HEK293T (cell line): ENCODE measurements around the gene SCYL1.

Experiments
- CTCF ChIA-PET: fragments of 350-600 bp; formaldehyde crosslinking; extraction: SDS; loops from one replicate; lab custom pipeline; 2021; ENCODE audit warnings: antibody characterized with exemption, inconsistent platforms; lab: Yijun Ruan, JAX
- POLR2A ChIA-PET: fragments of 350-600 bp; formaldehyde crosslinking; extraction: SDS; loops from one replicate; lab custom pipeline; 2020; ENCODE audit warnings: antibody characterized with exemption, inconsistent platforms; lab: Yijun Ruan, JAX
- DNase-seq: peaks from one replicate; pipeline ENCODE4 v3.0.0; 2012; ENCODE audit warnings: mixed read lengths; ENCODE audit errors: extremely low spot score
- ARNT ChIP-seq: fragments of 450-650 bp; IDR thresholded peaks from 2 replicates; pipeline ENCODE4 v1.6.1; 2017; ENCODE audit warnings: mild to moderate bottlenecking
- BHLHE40 ChIP-seq: fragments of 450-650 bp; IDR thresholded peaks from 2 replicates; pipeline ENCODE4 v1.6.1; 2016; ENCODE audit warnings: mild to moderate bottlenecking, moderate library complexity, borderline replicate concordance
- CTBP1 ChIP-seq: fragments of 450-650 bp; IDR thresholded peaks from 2 replicates; pipeline ENCODE4 v1.6.1; 2016; ENCODE audit warnings: borderline replicate concordance
- ELF4 ChIP-seq: fragments of 450-650 bp; IDR thresholded peaks from 2 replicates; pipeline ENCODE4 v1.6.1; 2017; ENCODE audit warnings: antibody characterized with exemption
- FOXA1 ChIP-seq: fragments of 450-650 bp; IDR thresholded peaks from 2 replicates; pipeline ENCODE4 v1.6.1; 2016; ENCODE audit warnings: mild to moderate bottlenecking
- FOXK2 ChIP-seq: fragments of 450-650 bp; IDR thresholded peaks from 2 replicates; pipeline ENCODE4 v1.6.1; 2016; ENCODE audit warnings: mild to moderate bottlenecking
- FOXM1 ChIP-seq: fragments of 450-650 bp; IDR thresholded peaks from 2 replicates; pipeline ENCODE4 v1.6.1; 2017; ENCODE audit warnings: mild to moderate bottlenecking, borderline replicate concordance
- HDGF ChIP-seq: fragments of 450-650 bp; IDR thresholded peaks from 2 replicates; pipeline ENCODE4 v1.6.1; 2017; ENCODE audit warnings: antibody characterized with exemption, borderline replicate concordance
- L3MBTL2 ChIP-seq: fragments of 450-650 bp; conservative IDR thresholded peaks from 2 replicates; pipeline ENCODE4 v1.6.1; 2016; ENCODE audit warnings: mild to moderate bottlenecking
- LEF1 ChIP-seq: fragments of 450-650 bp; IDR thresholded peaks from 2 replicates; pipeline ENCODE4 v1.6.1; 2017; ENCODE audit warnings: mild to moderate bottlenecking, borderline replicate concordance
- NFRKB ChIP-seq: fragments of 450-650 bp; IDR thresholded peaks from 2 replicates; pipeline ENCODE4 v1.6.1; 2016; ENCODE audit warnings: mild to moderate bottlenecking, moderate library complexity
- PKNOX1 ChIP-seq: fragments of 450-650 bp; IDR thresholded peaks from 2 replicates; pipeline ENCODE4 v1.6.1; 2016
- SP1 ChIP-seq: fragments of 450-650 bp; IDR thresholded peaks from 2 replicates; pipeline ENCODE4 v1.6.1; 2017
- SUZ12 ChIP-seq: fragments of 450-650 bp; IDR thresholded peaks from 2 replicates; pipeline ENCODE4 v1.6.1; 2016; ENCODE audit warnings: mild to moderate bottlenecking
- TARDBP ChIP-seq: fragments of 450-650 bp; IDR thresholded peaks from 2 replicates; pipeline ENCODE4 v1.6.1; 2016
- ZNF384 ChIP-seq: fragments of 450-650 bp; IDR thresholded peaks from 2 replicates; pipeline ENCODE4 v1.6.1; 2016

Gene SCYL1

GRCh38 chr11:65502555-65503367, 22.1 kb upstream of the SCYL1 start:
- ChIA-PET POLR2A (interaction anchor here (0.7 to 29.4 kb wide), 23 partner anchors 8 to 1343 kb away, joined by 3 to 1783 read pairs (median 4); partner anchors contain the start of genes FRMD8, NEAT1 and SCYL1), CTCF (interaction anchor here (0.6 to 1.2 kb wide), 4 partner anchors 15 to 86 kb away, joined by 3 to 4 read pairs (median 3); no protein-coding TSS in a partner anchor)
- no peak for DNase-seq
- TF ChIP-seq L3MBTL2: no peak
- no peak for TF ChIP-seq ZNF384
- no peak for TF ChIP-seq FOXA1
- TF ChIP-seq NFRKB: no peak
- no peak for TF ChIP-seq BHLHE40
- TF ChIP-seq SUZ12: no peak
- no peak for TF ChIP-seq PKNOX1
- TF ChIP-seq HDGF: no peak
- TF ChIP-seq FOXM1: no peak
- TF ChIP-seq TARDBP: no peak
- TF ChIP-seq SP1: no peak
- no peak for TF ChIP-seq FOXK2
- TF ChIP-seq LEF1: no peak
- no peak for TF ChIP-seq ELF4
- no peak for TF ChIP-seq ARNT
- no peak for TF ChIP-seq CTBP1

- CTCF ChIA-PET: interaction anchor here (0.7 to 1.2 kb wide), 2 partner anchors 31 to 87 kb away, joined by 3 to 5 read pairs; no protein-coding TSS in a partner anchor
- POLR2A ChIA-PET: interaction anchor here (1.1 to 29.4 kb wide), 6 partner anchors 15 to 119 kb away, joined by 3 to 1783 read pairs (median 307); partner anchors contain the start of gene NEAT1
- DNase-seq: no peak
- TF ChIP-seq BHLHE40 (no peak), PKNOX1 (no peak), NFRKB (no peak), ELF4 (no peak), LEF1 (no peak), FOXA1 (no peak), SP1 (no peak), TARDBP (no peak), ZNF384 (no peak), FOXK2 (no peak), SUZ12 (no peak), FOXM1 (no peak), L3MBTL2 (no peak), ARNT (no peak), CTBP1 (no peak), HDGF (no peak)
Observed at GRCh38 chr11:65503368-65503948, 21.4 kb upstream of the SCYL1 start.

GRCh38 chr11:65503949-65504673, 20.8 kb upstream of the SCYL1 start:
- TF ChIP-seq HDGF: no peak
- peak; percentile 73 for TF ChIP-seq ZNF384
- CTCF ChIA-PET: interaction anchor here (0.7 to 1.1 kb wide), 3 partner anchors 32 to 44 kb away, joined by 3 to 6 read pairs (median 5); no protein-coding TSS in a partner anchor
- POLR2A ChIA-PET: interaction anchor here (0.7 to 29.4 kb wide), 6 partner anchors 13 to 81 kb away, joined by 3 to 1783 read pairs (median 304); partner anchors contain the start of gene NEAT1
- no peak for DNase-seq

- ChIA-PET CTCF (interaction anchor here (0.9 to 1.1 kb wide), 3 partner anchors 33 to 45 kb away, joined by 3 to 6 read pairs (median 3); no protein-coding TSS in a partner anchor), POLR2A (interaction anchor here (0.7 to 29.4 kb wide), 10 partner anchors 7 to 125 kb away, joined by 3 to 1783 read pairs (median 10); partner anchors contain the start of genes MALAT1 and NEAT1)
- DNase-seq: no peak
- TF ChIP-seq FOXM1 (no peak), TARDBP (no peak), L3MBTL2 (no peak), FOXK2 (no peak), NFRKB (no peak), SP1 (no peak), ZNF384 (no peak), LEF1 (no peak), PKNOX1 (no peak), ARNT (no peak), FOXA1 (no peak), ELF4 (no peak), CTBP1 (no peak), SUZ12 (no peak), HDGF (no peak), BHLHE40 (no peak)
Observed at GRCh38 chr11:65504674-65505465, 20.0 kb upstream of the SCYL1 start.
